Neural crest cell (in vitro differentiated cells): Measurements from ENCODE around the gene SPATA17. TPM values are rescaled to one million over a fixed set of nuclear protein-coding genes. Genes with fewer than 3 reads are reported as not detected.
A peak's percentile ranks its signal among the peaks of the same experiment; 100 is the strongest.

Experiments
- DNase-seq: peaks from one replicate; pipeline ENCODE4 v3.0.0; 2021; ENCODE audit warnings: low read depth, mixed read lengths, low spot score
- H3K27ac Mint-ChIP-seq: one replicate; pipeline ENCODE4 v1.8.0; 2021; ENCODE audit warnings: mild to moderate bottlenecking, mixed read lengths; ENCODE audit not compliant: unreplicated experiment
- H3K27me3 Mint-ChIP-seq: 2 replicates; pipeline ENCODE4 v1.8.0; 2021; ENCODE audit warnings: low read depth, mild to moderate bottlenecking, mixed read lengths
- H3K36me3 Mint-ChIP-seq: 2 replicates; pipeline ENCODE4 v1.8.0; 2021; ENCODE audit warnings: low read depth, mild to moderate bottlenecking, mixed read lengths
- H3K4me1 Mint-ChIP-seq: 2 replicates; pipeline ENCODE4 v1.8.0; 2021; ENCODE audit warnings: mixed read lengths
- H3K4me3 Mint-ChIP-seq: one replicate; pipeline ENCODE4 v1.8.0; 2021; ENCODE audit warnings: mild to moderate bottlenecking, mixed read lengths
- H3K9me3 Mint-ChIP-seq: 2 replicates; pipeline ENCODE4 v1.8.0; 2021; ENCODE audit warnings: mixed read lengths
- CTCF ChIP-seq: fragments of 200-600 bp; sonication (generic); conservative IDR thresholded peaks from 2 replicates; pipeline ENCODE4 v1.5.0; 2021; ENCODE audit warnings: antibody characterized with exemption, mild to moderate bottlenecking
- total RNA-seq: library from RNA; stranded (reverse); gene quantifications from 2 replicates; pipeline ENCODE4 v1.2.1, GENCODE V29; 2021

Gene SPATA17
- total RNA-seq, 1 donor from 2014 or later: 1.7 TPM

DNA sequence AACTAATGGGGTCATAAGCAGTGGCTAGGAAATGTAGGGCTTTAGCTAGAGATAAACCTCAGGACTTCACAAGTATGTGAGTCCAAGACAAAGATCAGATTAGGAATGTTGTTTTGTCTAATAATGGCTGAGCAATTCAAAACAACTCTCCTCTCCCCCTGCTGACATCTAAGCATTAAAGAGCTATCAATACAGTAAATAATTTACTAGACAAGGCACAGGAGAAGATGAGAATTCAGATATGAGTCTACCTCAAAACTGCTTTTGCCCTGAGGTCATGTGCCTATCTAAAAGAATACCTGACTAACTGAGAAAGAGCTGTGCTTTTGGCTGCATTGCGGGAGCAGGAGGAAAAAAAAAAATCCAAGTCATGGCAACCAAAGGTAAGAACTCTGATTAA lies 86.8 kb downstream of the SPATA17 start:
- Mint-ChIP-seq H3K4me1 (no peaks in the 10 kb centered on the region), H3K9me3 (no peaks in the 10 kb centered on the region), H3K27ac (no peak overlapping the region), H3K27me3 (no peaks in the 10 kb centered on the region), H3K36me3 (no peaks in the 10 kb centered on the region), H3K4me3 (no peak overlapping the region)
- no peak for DNase-seq
- no peak for TF ChIP-seq CTCF

DNA sequence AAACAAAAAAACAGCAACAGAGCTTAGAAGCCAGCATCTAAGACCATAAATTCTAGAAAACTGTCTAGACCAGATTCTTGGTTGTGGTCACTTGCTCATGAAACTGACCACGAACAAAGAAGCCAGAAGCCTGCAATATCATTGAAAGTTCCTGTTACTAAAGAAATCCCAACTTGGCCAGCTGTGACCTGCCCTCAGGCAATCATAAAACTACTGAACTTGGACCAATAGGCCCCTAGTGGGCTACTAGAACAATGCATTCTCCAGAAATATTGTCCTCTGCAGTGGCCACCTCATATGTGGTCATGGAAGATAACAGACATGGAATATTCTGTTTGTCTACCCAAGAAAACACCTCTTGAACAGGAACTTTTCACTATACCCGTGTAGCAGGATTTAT lies 87.7 kb downstream of the SPATA17 start:
- H3K4me1 Mint-ChIP-seq: no peaks in the 10 kb centered on the region
- no peak overlapping the region for H3K27ac Mint-ChIP-seq
- no peak overlapping the region for H3K4me3 Mint-ChIP-seq
- TF ChIP-seq CTCF: peak; percentile 15
- no peaks in the 10 kb centered on the region for H3K9me3 Mint-ChIP-seq
- H3K27me3 Mint-ChIP-seq: no peaks in the 10 kb centered on the region
- no peaks in the 10 kb centered on the region for H3K36me3 Mint-ChIP-seq
- DNase-seq: no peak

GRCh38 chr1:217721692-217722091 lies 90.5 kb downstream of the SPATA17 start:
- Mint-ChIP-seq H3K27ac (no peak overlapping the region), H3K9me3 (no peaks in the 10 kb centered on the region), H3K4me3 (no peak overlapping the region), H3K27me3 (no peaks in the 10 kb centered on the region), H3K4me1 (no peaks in the 10 kb centered on the region), H3K36me3 (no peaks in the 10 kb centered on the region)
- no peak for DNase-seq
- TF ChIP-seq CTCF: no peak

GRCh38 chr1:217734973-217735372 lies 103.8 kb downstream of the SPATA17 start:
- Mint-ChIP-seq H3K9me3 (no peaks in the 10 kb centered on the region), H3K4me1 (no peaks in the 10 kb centered on the region), H3K36me3 (no peaks in the 10 kb centered on the region), H3K4me3 (no peak overlapping the region), H3K27ac (no peak overlapping the region), H3K27me3 (no peaks in the 10 kb centered on the region)
- no peak for DNase-seq
- TF ChIP-seq CTCF: no peak

- Mint-ChIP-seq H3K4me3 (no peak overlapping the region), H3K27me3 (no peaks in the 10 kb centered on the region), H3K4me1 (no peaks in the 10 kb centered on the region), H3K36me3 (no peaks in the 10 kb centered on the region), H3K27ac (no peak overlapping the region), H3K9me3 (no peaks in the 10 kb centered on the region)
- no peak for DNase-seq
- peak; percentile 92 for TF ChIP-seq CTCF
These were observed 116.1 kb downstream of the SPATA17 start for GRCh38 chr1:217747156-217747769.
